GM23248 (cell line): Measurements from ENCODE around the gene IDI2.

Experiments
- EZH2 ChIP-seq: fragments of 200-600 bp; sonication (generic); IDR thresholded peaks from 2 replicates; pipeline ENCODE4 v1.6.1; 2018; ENCODE audit warnings: antibody characterized with exemption, mild to moderate bottlenecking; ENCODE audit not compliant: insufficient read depth, poor library complexity, severe bottlenecking
- EZH2phosphoT487 ChIP-seq: fragments of 200-600 bp; sonication (generic); IDR thresholded peaks from 2 replicates; pipeline ENCODE4 v1.6.1; 2018; ENCODE audit warnings: antibody characterized with exemption, moderate library complexity, mild to moderate bottlenecking, low read depth; ENCODE audit not compliant: insufficient read depth

DNA sequence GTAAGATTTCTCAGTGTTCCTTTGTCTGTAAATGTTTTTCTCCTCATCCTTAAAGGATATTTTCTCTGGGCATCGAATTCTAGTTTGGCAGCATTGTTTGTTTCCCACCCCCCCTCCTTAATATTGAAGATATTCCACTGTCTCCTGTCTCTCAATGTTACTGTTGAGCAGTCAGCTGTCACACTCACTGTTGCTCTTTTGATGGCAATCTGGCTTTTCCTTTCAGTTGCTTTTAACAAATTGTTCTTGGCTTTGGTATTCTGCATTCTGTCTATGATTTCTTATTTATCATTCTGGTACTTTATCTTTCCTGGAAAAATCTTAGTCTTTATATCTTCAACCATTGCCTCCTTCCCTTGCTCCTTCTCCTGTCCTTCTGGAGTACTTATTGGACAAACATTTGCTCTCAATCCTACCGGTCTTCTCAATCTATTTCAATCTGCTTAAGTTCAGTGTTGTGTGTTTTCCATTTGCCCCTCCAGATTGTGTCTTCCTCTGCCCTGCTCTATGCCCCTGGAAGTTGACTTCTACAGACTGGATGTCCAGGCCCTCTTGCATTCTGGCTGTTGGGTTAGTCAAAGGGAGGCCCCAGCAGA is 46.7 kb downstream of the IDI2 start:
- no peak for TF ChIP-seq EZH2phosphoT487
- TF ChIP-seq EZH2, result no peak
